Trophoblast cell (in vitro differentiated cells and primary cell): ENCODE measurements around the gene TBX4.

Source experiments
- DNase-seq, 2 donors: peaks; one replicate each; pipeline ENCODE4 v3.0.0-alpha.2; 2016
- H2AFZ ChIP-seq: 2 replicates; pipeline ENCODE4 v1.6.1; 2013; ENCODE audit warnings: low read length, moderate library complexity, mild to moderate bottlenecking; ENCODE audit not compliant: insufficient read depth, poor library complexity
- H2AK5ac ChIP-seq: 2 replicates; pipeline ENCODE4 v1.6.1; 2013; ENCODE audit warnings: mild to moderate bottlenecking, low read length
- H2BK120ac ChIP-seq: 2 replicates; pipeline ENCODE4 v1.6.1; 2013; ENCODE audit warnings: low read length, mild to moderate bottlenecking, moderate library complexity; ENCODE audit not compliant: insufficient read depth, poor library complexity
- H2BK12ac ChIP-seq: 2 replicates; pipeline ENCODE4 v1.6.1; 2013; ENCODE audit warnings: mild to moderate bottlenecking, low read length, moderate library complexity
- H2BK5ac ChIP-seq: 2 replicates; pipeline ENCODE4 v1.6.1; 2013; ENCODE audit warnings: low read length, low read depth, moderate library complexity, mild to moderate bottlenecking; ENCODE audit not compliant: poor library complexity
- H3K14ac ChIP-seq: 2 replicates; pipeline ENCODE4 v1.6.1; 2013; ENCODE audit warnings: mild to moderate bottlenecking, low read length
- H3K18ac ChIP-seq: 2 replicates; pipeline ENCODE4 v1.6.1; 2013; ENCODE audit warnings: mild to moderate bottlenecking, low read length
- H3K23ac ChIP-seq: 2 replicates; pipeline ENCODE4 v1.6.1; 2013; ENCODE audit warnings: low read length
- H3K27ac ChIP-seq: 2 replicates; pipeline ENCODE4 v1.5.1; 2013; ENCODE audit warnings: low read depth, mild to moderate bottlenecking, inconsistent platforms, low read length, moderate library complexity
- H3K27me3 ChIP-seq: 2 replicates; pipeline ENCODE4 v1.6.1; 2013; ENCODE audit warnings: inconsistent platforms, mild to moderate bottlenecking, low read length, moderate library complexity; ENCODE audit not compliant: insufficient read depth
- H3K36me3 ChIP-seq, 2 experiments: 1 replicate in 1 of 2; 2 replicates in 1 of 2; pipeline ENCODE4 v1.6.1; 2013; ENCODE audit warnings: low read length in 2 of 2, mild to moderate bottlenecking in 2 of 2, moderate library complexity in 1 of 2; ENCODE audit not compliant: insufficient read depth in 2 of 2, control insufficient read depth in 1 of 2
- H3K4ac ChIP-seq: 2 replicates; pipeline ENCODE4 v1.6.1; 2013; ENCODE audit warnings: low read depth, mild to moderate bottlenecking, low read length, moderate library complexity
- H3K4me1 ChIP-seq, 2 experiments: 1 replicate in 1 of 2; 2 replicates in 1 of 2; pipeline ENCODE4 v1.6.1; 2013; ENCODE audit warnings: low read length in 2 of 2, mild to moderate bottlenecking in 2 of 2, moderate library complexity in 1 of 2; ENCODE audit not compliant: insufficient read depth in 2 of 2, control insufficient read depth in 1 of 2
- H3K4me2 ChIP-seq: 2 replicates; pipeline ENCODE4 v1.6.1; 2013; ENCODE audit warnings: inconsistent platforms, mild to moderate bottlenecking, low read length, moderate library complexity
- H3K4me3 ChIP-seq: 2 replicates; pipeline ENCODE4 v1.5.1; 2013; ENCODE audit warnings: mild to moderate bottlenecking, low read depth, low read length, inconsistent platforms
- H3K79me1 ChIP-seq: one replicate; pipeline ENCODE4 v1.6.1; 2013; ENCODE audit warnings: low read length
- H3K79me2 ChIP-seq: 2 replicates; pipeline ENCODE4 v1.6.1; 2013; ENCODE audit warnings: low read length, mild to moderate bottlenecking; ENCODE audit not compliant: control insufficient read depth, insufficient read depth, poor library complexity
- H3K9ac ChIP-seq: 2 replicates; pipeline ENCODE4 v1.6.1; 2013; ENCODE audit warnings: mild to moderate bottlenecking, low read length
- H3K9me3 ChIP-seq: 2 replicates; pipeline ENCODE4 v1.6.1; 2013; ENCODE audit warnings: low read depth, mild to moderate bottlenecking, control low read depth, inconsistent platforms, low read length; ENCODE audit not compliant: insufficient read depth
- H4K12ac ChIP-seq: 2 replicates; pipeline ENCODE4 v1.6.1; 2013; ENCODE audit warnings: low read depth, mild to moderate bottlenecking, low read length, moderate library complexity
- H4K8ac ChIP-seq: 2 replicates; pipeline ENCODE4 v1.6.1; 2013; ENCODE audit warnings: low read depth, mild to moderate bottlenecking, low read length, moderate library complexity
- H4K91ac ChIP-seq: one replicate; pipeline ENCODE4 v1.6.1; 2013; ENCODE audit warnings: low read depth, mild to moderate bottlenecking, low read length, moderate library complexity
- WGBS: extraction: QIAGEN DNeasy Blood & Tissue Kit; methylation state at CpG from one replicate; pipeline ENCODE4 v1.1.7; 2013; ENCODE audit warnings: missing lambda C conversion rate; ENCODE audit not compliant: insufficient read length, insufficient coverage; ENCODE audit errors: extremely low coverage; 5-methylcytosine and 5-hydroxymethylcytosine counted together

TBX4 gene

GRCh38 chr17:61459939-61460718, 7.9 kb downstream of the TBX4 start:
- no peak overlapping the region for H2AK5ac ChIP-seq
- peaks cover 3 to 5% of the 10 kb centered on the region in 2 experiments for H3K4me1 ChIP-seq
- H3K4me3 ChIP-seq = no peak overlapping the region
- no peak for DNase-seq
- H3K27me3 ChIP-seq = peaks cover 82% of the 10 kb centered on the region
- H3K18ac ChIP-seq = no peak overlapping the region
- H4K12ac ChIP-seq = no peak overlapping the region
- no CpG with 5 or more reads among the region's 9 CpGs for WGBS
- no peak overlapping the region for H3K4ac ChIP-seq
- H2BK120ac ChIP-seq = no peak overlapping the region
- H3K79me1 ChIP-seq = no peaks in the 10 kb centered on the region
- H3K9ac ChIP-seq = no peak overlapping the region
- no peak overlapping the region for H3K14ac ChIP-seq
- no peaks in the 10 kb centered on the region for H3K79me2 ChIP-seq
- H3K4me2 ChIP-seq = no peak overlapping the region
- no peak overlapping the region for H2BK5ac ChIP-seq
- H4K91ac ChIP-seq = no peak overlapping the region
- H3K27ac ChIP-seq = no peak overlapping the region
- no peaks in the 10 kb centered on the region for H3K36me3 ChIP-seq
- no peak overlapping the region for H4K8ac ChIP-seq
- H2AFZ ChIP-seq = no peak overlapping the region
- no peak overlapping the region for H3K23ac ChIP-seq
- peaks cover 15% of the 10 kb centered on the region for H3K9me3 ChIP-seq
- H2BK12ac ChIP-seq = no peak overlapping the region

- Histone ChIP-seq H2BK5ac (no peak overlapping the region), H3K79me1 (no peaks in the 10 kb centered on the region), H3K27me3 (peaks cover 73% of the 10 kb centered on the region), H3K79me2 (no peaks in the 10 kb centered on the region), H2AFZ (no peak overlapping the region), H2BK120ac (no peak overlapping the region), H2AK5ac (no peak overlapping the region), H3K4me2 (no peak overlapping the region), H3K23ac (no peak overlapping the region), H3K14ac (no peak overlapping the region), H2BK12ac (no peak overlapping the region), H3K4me3 (no peak overlapping the region), H3K36me3 (no peaks in the 10 kb centered on the region), H4K91ac (no peak overlapping the region), H3K4ac (no peak overlapping the region), H4K12ac (no peak overlapping the region), H4K8ac (no peak overlapping the region), H3K9ac (no peak overlapping the region), H3K27ac (no peak overlapping the region), H3K4me1 (peaks cover 3 to 5% of the 10 kb centered on the region in 2 experiments), H3K9me3 (peaks cover 11% of the 10 kb centered on the region), H3K18ac (no peak overlapping the region)
- DNase-seq = no peak
- no CpG with 5 or more reads among the region's 12 CpGs for WGBS
Measured at GRCh38 chr17:61460796-61461585, 8.8 kb downstream of the TBX4 start.

DNA sequence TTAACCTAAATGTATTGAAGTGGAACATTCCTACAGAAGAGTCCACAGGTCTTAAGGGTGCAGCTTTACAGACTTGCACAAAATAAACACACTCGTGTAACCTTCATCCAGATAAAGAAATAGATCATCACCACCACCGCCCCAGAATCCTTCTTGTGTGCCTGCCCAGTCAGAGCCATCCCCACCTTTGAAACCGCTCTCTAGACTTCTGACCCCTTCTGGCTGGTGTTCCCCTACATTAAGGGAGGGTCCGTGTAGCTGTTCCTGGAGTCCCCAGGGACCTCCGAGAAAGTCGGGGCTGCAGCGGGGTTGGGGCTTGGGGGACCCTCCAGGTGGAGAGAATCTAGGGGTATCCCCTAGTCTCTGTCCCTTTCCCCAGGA, 9.4 kb downstream of the TBX4 start:
- Histone ChIP-seq H3K4me3 (no peak overlapping the region), H3K18ac (no peak overlapping the region), H3K36me3 (no peaks in the 10 kb centered on the region), H4K91ac (no peak overlapping the region), H3K9ac (no peak overlapping the region), H2AFZ (no peak overlapping the region), H2BK120ac (no peak overlapping the region), H3K27me3 (peaks cover 67% of the 10 kb centered on the region), H4K12ac (no peak overlapping the region), H2BK5ac (no peak overlapping the region), H2AK5ac (no peak overlapping the region), H3K9me3 (peaks cover 9% of the 10 kb centered on the region), H3K79me1 (no peaks in the 10 kb centered on the region), H3K27ac (no peak overlapping the region), H3K23ac (no peak overlapping the region), H3K14ac (no peak overlapping the region), H4K8ac (no peak overlapping the region), H3K4me1 (peaks cover 3 to 5% of the 10 kb centered on the region in 2 experiments), H3K79me2 (no peaks in the 10 kb centered on the region), H2BK12ac (no peak overlapping the region), H3K4ac (no peak overlapping the region), H3K4me2 (no peak overlapping the region)
- no peak for DNase-seq
- WGBS = no CpG with 5 or more reads among the region's 7 CpGs

DNA sequence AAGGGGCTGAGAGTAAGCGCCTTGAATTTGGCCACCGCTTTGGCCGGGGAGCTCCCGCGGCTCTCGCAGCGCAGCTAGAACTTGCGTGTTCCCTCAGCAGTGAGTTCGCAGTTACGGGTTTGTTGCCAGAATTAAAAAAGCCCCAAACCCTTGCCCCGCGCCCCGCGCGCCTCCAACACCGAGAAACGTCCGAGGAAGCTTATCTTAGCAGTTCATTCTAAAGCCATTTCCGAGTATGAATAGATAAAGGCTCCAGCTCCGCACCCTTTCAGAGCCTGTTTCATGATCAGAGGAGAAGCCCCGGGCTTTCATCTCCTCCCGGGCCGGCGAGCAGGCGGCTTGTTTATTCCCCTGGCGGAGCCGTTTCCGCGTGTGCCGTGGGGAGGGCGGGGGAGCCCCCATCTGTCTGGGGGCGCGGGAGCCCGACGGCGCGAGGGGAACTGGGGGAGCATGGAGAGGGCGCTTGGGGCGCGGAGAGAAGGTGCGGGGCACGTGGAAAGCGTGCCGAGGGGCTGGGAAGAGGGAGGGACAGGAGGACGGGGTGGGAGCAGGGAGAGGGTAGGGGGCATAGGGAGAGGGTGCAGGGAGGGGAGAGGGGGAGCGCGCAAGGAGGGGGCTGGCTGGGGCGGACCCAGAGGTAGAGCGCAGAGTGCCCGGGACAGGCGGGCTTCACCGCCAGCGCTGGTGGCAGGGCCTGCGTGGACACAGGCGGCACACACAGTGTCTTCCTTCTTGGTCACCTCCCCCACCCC, 9.9 kb downstream of the TBX4 start:
- Histone ChIP-seq H3K18ac (no peak overlapping the region), H4K8ac (no peak overlapping the region), H2BK5ac (no peak overlapping the region), H3K36me3 (no peaks in the 10 kb centered on the region), H4K91ac (no peak overlapping the region), H3K9me3 (peaks cover 7% of the 10 kb centered on the region), H3K9ac (no peak overlapping the region), H2AK5ac (no peak overlapping the region), H3K4me2 (peak overlapping the region; percentile 17), H2BK120ac (no peak overlapping the region), H3K23ac (no peak overlapping the region), H3K79me2 (no peaks in the 10 kb centered on the region), H3K79me1 (no peaks in the 10 kb centered on the region), H3K4me3 (no peak overlapping the region), H3K27ac (no peak overlapping the region), H4K12ac (no peak overlapping the region), H3K4me1 (peaks cover 3 to 5% of the 10 kb centered on the region in 2 experiments), H3K4ac (no peak overlapping the region), H3K27me3 (peaks cover 61% of the 10 kb centered on the region), H2AFZ (no peak overlapping the region), H2BK12ac (no peak overlapping the region), H3K14ac (no peak overlapping the region)
- WGBS = no CpG with 5 or more reads among the region's 55 CpGs
- DNase-seq = no peak
